ENCODE results near the gene FAM120AOS. TPM values are rescaled to one million over a fixed set of nuclear protein-coding genes. Genes with fewer than 3 reads are reported as not detected.

FAM120AOS gene
- total RNA-seq, 1 experiment from 2014 or later, result 36.0 TPM

GRCh38 chr9:93416530-93417235, 36.7 kb downstream of the FAM120AOS start:
- DNase-seq (ENCODE audit: low read depth, low spot score) (no peak), ATAC-seq (no peak)
- Histone ChIP-seq H3K27me3 (ENCODE audit: control insufficient read depth, insufficient read depth, low read length) (no peaks in the 10 kb centered on the region; the same call in 1 of the 2 replicates), H3K4me3 (ENCODE audit: low read depth in 2 of 2, low read length in 2 of 2) (no peak overlapping the region), H3K4me1 (ENCODE audit: control insufficient read depth, insufficient read depth, low read length) (no peaks in the 10 kb centered on the region), H3K9me3 (ENCODE audit: control insufficient read depth, insufficient read depth, low read depth, low read length) (no peaks in the 10 kb centered on the region), H3K27ac (ENCODE audit: low read length) (no peak overlapping the region), H3K36me3 (ENCODE audit: control insufficient read depth, insufficient read depth, low read length) (no peaks in the 10 kb centered on the region)
- ChIA-PET CTCF (no interaction called here), POLR2A (no interaction called here)
- in situ Hi-C loops (cut with HindIII; ENCODE audit: low pct_unique_long_range_greater_than_20kb, low sequenced_read_pairs), result no loop called here
- intact Hi-C loops (cut with micrococcal nuclease; ENCODE audit: unreplicated experiment), result no loop called here
- no peak for TF ChIP-seq POLR2AphosphoS5 (IDR thresholded peaks at IDR 0.05; ENCODE audit: low read depth, low read length)
- TF ChIP-seq TCF7L2 (IDR thresholded peaks at IDR 0.05; ENCODE audit: low read depth, low read length), result no peak
- no TSS peak for BruUV-seq (replicated peaks)

- no peak overlapping the region for H3K27ac ChIP-seq (ENCODE audit: low read length)
- in situ Hi-C loops (cut with HindIII; ENCODE audit: low pct_unique_long_range_greater_than_20kb, low sequenced_read_pairs), result no loop called here
- H3K4me3 ChIP-seq (ENCODE audit: low read depth in 2 of 2, low read length in 2 of 2), result no peak overlapping the region
- BruUV-seq (replicated peaks), result no TSS peak
- ChIA-PET CTCF (no interaction called here), POLR2A (no interaction called here)
- no peaks in the 10 kb centered on the region for H3K9me3 ChIP-seq (ENCODE audit: control insufficient read depth, insufficient read depth, low read depth, low read length)
- intact Hi-C loops (cut with micrococcal nuclease; ENCODE audit: unreplicated experiment), result no loop called here
- ATAC-seq, result no peak
- no peak for DNase-seq (ENCODE audit: low read depth, low spot score)
- TF ChIP-seq CTCF (IDR thresholded peaks at IDR 0.05) (no peak), POLR2AphosphoS5 (IDR thresholded peaks at IDR 0.05; ENCODE audit: low read depth, low read length) (no peak), TCF7L2 (IDR thresholded peaks at IDR 0.05; ENCODE audit: low read depth, low read length) (no peak), SIN3A (IDR thresholded peaks at IDR 0.05; ENCODE audit: borderline replicate concordance, insufficient read depth, low read depth, low read length) (no peak)
- TF ChIP-seq, protein P1, sequence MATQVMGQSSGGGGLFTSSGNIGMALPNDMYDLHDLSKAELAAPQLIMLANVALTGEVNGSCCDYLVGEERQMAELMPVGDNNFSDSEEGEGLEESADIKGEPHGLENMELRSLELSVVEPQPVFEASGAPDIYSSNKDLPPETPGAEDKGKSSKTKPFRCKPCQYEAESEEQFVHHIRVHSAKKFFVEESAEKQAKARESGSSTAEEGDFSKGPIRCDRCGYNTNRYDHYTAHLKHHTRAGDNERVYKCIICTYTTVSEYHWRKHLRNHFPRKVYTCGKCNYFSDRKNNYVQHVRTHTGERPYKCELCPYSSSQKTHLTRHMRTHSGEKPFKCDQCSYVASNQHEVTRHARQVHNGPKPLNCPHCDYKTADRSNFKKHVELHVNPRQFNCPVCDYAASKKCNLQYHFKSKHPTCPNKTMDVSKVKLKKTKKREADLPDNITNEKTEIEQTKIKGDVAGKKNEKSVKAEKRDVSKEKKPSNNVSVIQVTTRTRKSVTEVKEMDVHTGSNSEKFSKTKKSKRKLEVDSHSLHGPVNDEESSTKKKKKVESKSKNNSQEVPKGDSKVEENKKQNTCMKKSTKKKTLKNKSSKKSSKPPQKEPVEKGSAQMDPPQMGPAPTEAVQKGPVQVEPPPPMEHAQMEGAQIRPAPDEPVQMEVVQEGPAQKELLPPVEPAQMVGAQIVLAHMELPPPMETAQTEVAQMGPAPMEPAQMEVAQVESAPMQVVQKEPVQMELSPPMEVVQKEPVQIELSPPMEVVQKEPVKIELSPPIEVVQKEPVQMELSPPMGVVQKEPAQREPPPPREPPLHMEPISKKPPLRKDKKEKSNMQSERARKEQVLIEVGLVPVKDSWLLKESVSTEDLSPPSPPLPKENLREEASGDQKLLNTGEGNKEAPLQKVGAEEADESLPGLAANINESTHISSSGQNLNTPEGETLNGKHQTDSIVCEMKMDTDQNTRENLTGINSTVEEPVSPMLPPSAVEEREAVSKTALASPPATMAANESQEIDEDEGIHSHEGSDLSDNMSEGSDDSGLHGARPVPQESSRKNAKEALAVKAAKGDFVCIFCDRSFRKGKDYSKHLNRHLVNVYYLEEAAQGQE (IDR thresholded peaks at IDR 0.05; ENCODE audit: insufficient read depth in 1 of 2, low read depth in 2 of 2, low read length in 1 of 2), result no peak
- H3K4me1 ChIP-seq (ENCODE audit: control insufficient read depth, insufficient read depth, low read length), result no peaks in the 10 kb centered on the region
- no peaks in the 10 kb centered on the region; the same call in 1 of the 2 replicates for H3K27me3 ChIP-seq (ENCODE audit: control insufficient read depth, insufficient read depth, low read length)
- no peaks in the 10 kb centered on the region for H3K36me3 ChIP-seq (ENCODE audit: control insufficient read depth, insufficient read depth, low read length)
Measured at GRCh38 chr9:93415176-93415690, 38.1 kb downstream of the FAM120AOS start.

- ChIA-PET POLR2A (no interaction called here), CTCF (no interaction called here)
- intact Hi-C loops (cut with micrococcal nuclease; ENCODE audit: unreplicated experiment), result no loop called here
- BruUV-seq (replicated peaks), result no TSS peak
- Histone ChIP-seq H3K27ac (ENCODE audit: low read length) (no peak overlapping the region), H3K4me3 (ENCODE audit: low read depth in 2 of 2, low read length in 2 of 2) (no peak overlapping the region), H3K4me1 (ENCODE audit: control insufficient read depth, insufficient read depth, low read length) (no peaks in the 10 kb centered on the region), H3K27me3 (ENCODE audit: control insufficient read depth, insufficient read depth, low read length) (no peaks in the 10 kb centered on the region; the same call in 1 of the 2 replicates), H3K36me3 (ENCODE audit: control insufficient read depth, insufficient read depth, low read length) (no peaks in the 10 kb centered on the region), H3K9me3 (ENCODE audit: control insufficient read depth, insufficient read depth, low read depth, low read length) (no peaks in the 10 kb centered on the region)
- in situ Hi-C loops (cut with HindIII; ENCODE audit: low pct_unique_long_range_greater_than_20kb, low sequenced_read_pairs), result no loop called here
- TF ChIP-seq, protein P1 (IDR thresholded peaks at IDR 0.05; ENCODE audit: insufficient read depth in 1 of 2, low read depth in 2 of 2, low read length in 1 of 2), result no peak
- TF ChIP-seq CTCF (IDR thresholded peaks at IDR 0.05) (no peak), TCF7L2 (IDR thresholded peaks at IDR 0.05; ENCODE audit: low read depth, low read length) (no peak), SIN3A (IDR thresholded peaks at IDR 0.05; ENCODE audit: borderline replicate concordance, insufficient read depth, low read depth, low read length) (no peak), POLR2AphosphoS5 (IDR thresholded peaks at IDR 0.05; ENCODE audit: low read depth, low read length) (no peak)
- ATAC-seq (no peak), DNase-seq (ENCODE audit: low read depth, low spot score) (no peak)
Measured at GRCh38 chr9:93413530-93413929, 39.9 kb downstream of the FAM120AOS start.
